ENCODE measurements around the gene AIM2. TPM values are rescaled to one million over a fixed set of nuclear protein-coding genes. Genes with fewer than 3 reads are reported as not detected.

AIM2 gene
- total and polyA plus RNA-seq, 10 of the 15 experiments (the other 5 are each of a cell fraction or from before 2014, with no cell fraction given), result 7.9 to 35.7 (median 12.8) TPM

DNA sequence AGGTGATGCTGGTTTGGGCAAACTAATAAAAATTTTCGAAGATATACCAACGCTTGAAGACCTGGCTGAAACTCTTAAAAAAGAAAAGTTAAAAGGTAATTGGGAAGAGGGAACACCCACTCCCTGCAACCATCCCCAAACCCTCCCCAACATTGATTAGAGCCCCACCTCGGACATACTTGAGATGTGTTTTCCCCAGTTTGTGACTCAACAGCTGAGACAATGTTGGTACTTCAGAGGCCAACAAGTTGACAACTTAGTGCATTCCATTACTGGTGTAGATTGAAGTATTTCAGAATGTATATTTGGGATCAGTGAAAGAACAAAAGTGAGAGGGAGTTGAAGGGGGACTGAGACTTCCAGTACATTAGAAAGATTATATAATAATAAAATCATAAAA lies 61.7 kb downstream of the AIM2 start (continued):
- TF ChIP-seq CBFB (IDR thresholded peaks at IDR 0.05; ENCODE audit: low read depth) (no peak), SUZ12 (IDR thresholded peaks at IDR 0.05; ENCODE audit: unreplicated experiment) (no peak), FOS (IDR thresholded peaks at IDR 0.05; ENCODE audit: borderline replicate concordance, extremely low read depth, insufficient read length) (no peak)

DNA sequence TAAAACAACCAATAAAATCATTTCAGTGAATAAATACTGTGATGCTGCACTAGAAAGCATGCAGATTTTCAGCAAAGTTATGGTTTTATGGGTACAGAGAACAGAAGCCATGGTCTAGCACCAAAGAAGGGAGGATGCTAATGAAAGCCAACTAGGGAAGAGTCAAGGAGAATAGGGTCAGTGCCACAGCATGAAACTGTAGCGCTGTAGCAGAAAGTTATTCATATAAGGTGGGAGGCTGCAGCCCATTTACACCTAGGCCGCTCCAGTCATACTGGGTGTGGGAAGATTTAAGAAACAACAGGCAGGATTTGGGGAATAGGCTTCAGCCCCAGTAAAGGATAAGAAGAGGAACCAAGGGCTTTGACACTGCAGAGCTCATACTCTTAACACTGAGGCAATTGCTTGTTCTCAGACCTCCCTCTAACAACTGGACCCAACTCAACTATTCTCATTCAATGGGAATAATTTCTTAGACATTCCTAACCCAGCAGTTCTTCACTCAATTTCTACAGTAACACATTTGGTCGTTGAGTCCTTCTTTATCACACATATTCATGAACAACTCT lies 62.5 kb downstream of the AIM2 start:
- peak; percentile 73; the same call in 1 of the 2 replicates for TF ChIP-seq WRNIP1 (IDR thresholded peaks at IDR 0.05; ENCODE audit: borderline replicate concordance, low read depth, low read length)
- TF ChIP-seq CBX3 (IDR thresholded peaks at IDR 0.05; ENCODE audit: borderline replicate concordance, low read depth), result no peak
- 0 out of 2 replicates have a peak, but pooled peaks have one; percentile 9 for TF ChIP-seq POLR2AphosphoS2 (IDR thresholded peaks at IDR 0.05; ENCODE audit: low read depth, low read length)
- no peak for TF ChIP-seq EZH2 (IDR thresholded peaks at IDR 0.05; ENCODE audit: borderline replicate concordance, control insufficient read depth, low read depth, low read length)
- intact Hi-C loops (cut with micrococcal nuclease; ENCODE audit: unreplicated experiment), result no loop called here
- H3K4me3 ChIP-seq, result peak overlapping the region; percentile 76
- H3K36me3 ChIP-seq (ENCODE audit: control insufficient read depth in 2 of 2, insufficient read depth in 2 of 2, low read length in 1 of 2), result peaks cover 4 to 33% of the 10 kb centered on the region in 2 experiments; a peak in 3 of 4 replicates
- in situ Hi-C loops (cut with MboI), result no loop called here
- no peak for DNase-seq (ENCODE audit: low read depth, low spot score)
- H3K79me2 ChIP-seq (ENCODE audit: control insufficient read depth, insufficient read depth, low read length), result peaks cover 97% of the 10 kb centered on the region
- peak overlapping the region; percentile 99 for H3K9ac ChIP-seq (ENCODE audit: control insufficient read depth, insufficient read depth, low read length)
- RAD21 ChIA-PET (ENCODE audit: unreplicated experiment), result interaction anchor here (0.9 to 1.5 kb wide), 3 partner anchors 27 to 62 kb away, joined by 3 to 6 read pairs (median 5); partner anchors contain the start of gene AIM2
- CTCF ChIA-PET, result interaction anchor here (1.0 to 7.4 kb wide), 4 partner anchors 15 to 62 kb away, joined by 3 to 37 read pairs (median 4); partner anchors contain the start of gene AIM2
- H3K27me3 ChIP-seq (replicated peaks in 1 of 2; ENCODE audit: control insufficient read depth in 2 of 2, insufficient read depth in 2 of 2, low read length in 1 of 2), result no peaks in the 10 kb centered on the region
- H3K4me1 ChIP-seq (ENCODE audit: control insufficient read depth, insufficient read depth, low read length), result peaks cover 7% of the 10 kb centered on the region; the same call in 1 of the 2 replicates
- no peaks in the 10 kb centered on the region for H4K20me1 ChIP-seq (ENCODE audit: control insufficient read depth, insufficient read depth)
- no peak for FAIRE-seq
- 36% methylated on average over 3 of the region's 3 CpGs for WGBS (ENCODE audit: insufficient coverage, insufficient replicate concordance, low lambda C conversion rate, missing lambda C conversion rate)
- POLR2A ChIA-PET, result interaction anchor here (1.5 to 4.5 kb wide), 3 partner anchors 54 to 62 kb away, joined by 6 to 18 read pairs (median 10); partner anchors contain the start of gene AIM2
- SMC1A ChIA-PET (ENCODE audit: uncharacterized antibody, unreplicated experiment), result interaction anchor here (0.9 to 2.7 kb wide), 4 partner anchors 54 to 74 kb away, joined by 3 to 18 read pairs (median 3); partner anchors contain the start of gene AIM2
- H2AFZ ChIP-seq (ENCODE audit: control insufficient read depth, low read depth, low read length), result no peak overlapping the region
- no TSS peak for BruUV-seq (replicated peaks)
- ATAC-seq, result peak; percentile 13
- H3K4me2 ChIP-seq (ENCODE audit: control insufficient read depth, insufficient read depth), result peak overlapping the region; percentile 98
- no peaks in the 10 kb centered on the region for H3K9me3 ChIP-seq (replicated peaks; ENCODE audit: control insufficient read depth, insufficient read depth, low read length)
- H3K27ac ChIP-seq (ENCODE audit: control insufficient read depth, insufficient read depth), result peak overlapping the region; percentile 100

Data from GM12878 (cell line).